ENCODE results near the gene GPR15. TPM values are rescaled to one million over a fixed set of nuclear protein-coding genes. Genes with fewer than 3 reads are reported as not detected.
"Not testable (repeated sequence)": the region's sequence is repeated elsewhere in the genome, so short reads cannot be mapped to it uniquely, and the experiment has no call there.

The GPR15 gene
- total RNA-seq, 1 donor from 2014 or later, result 2.5 TPM

GRCh38 chr3:98554580-98554979, 22.8 kb downstream of the GPR15 start:
- H3K4me1 ChIP-seq, result no peaks in the 10 kb centered on the region
- DNase-seq, result no peak
- no peak overlapping the region for H3K27ac ChIP-seq
- H3K9me3 ChIP-seq, result no peaks in the 10 kb centered on the region
- peaks cover 4% of the 10 kb centered on the region for H3K27me3 ChIP-seq
- intact Hi-C loops (cut with DNase I), result no loop called here
- no peak for ATAC-seq
- no peaks in the 10 kb centered on the region for H3K36me3 ChIP-seq
- H3K4me3 ChIP-seq, result no peak overlapping the region
- TF ChIP-seq CTCF (IDR thresholded peaks at IDR 0.05), result no peak

- ATAC-seq, result no peak
- TF ChIP-seq CTCF (IDR thresholded peaks at IDR 0.05), result no peak
- DNase-seq, result no peak
- Histone ChIP-seq H3K27ac (no peak overlapping the region), H3K9me3 (no peaks in the 10 kb centered on the region), H3K36me3 (no peaks in the 10 kb centered on the region), H3K27me3 (peaks cover 4% of the 10 kb centered on the region), H3K4me3 (no peak overlapping the region), H3K4me1 (no peaks in the 10 kb centered on the region)
- intact Hi-C loops (cut with DNase I), result no loop called here
Observed at GRCh38 chr3:98555025-98555379, 23.2 kb downstream of the GPR15 start.

- DNase-seq (no peak), ATAC-seq (no peak)
- no peaks in the 10 kb centered on the region for H3K36me3 ChIP-seq
- no peaks in the 10 kb centered on the region for H3K4me1 ChIP-seq
- intact Hi-C loops (cut with DNase I), result no loop called here
- no peak overlapping the region for H3K27ac ChIP-seq
- no peaks in the 10 kb centered on the region for H3K9me3 ChIP-seq
- no peak overlapping the region for H3K4me3 ChIP-seq
- no peak for TF ChIP-seq CTCF (IDR thresholded peaks at IDR 0.05)
- H3K27me3 ChIP-seq, result peaks cover 4% of the 10 kb centered on the region
Observed at GRCh38 chr3:98556164-98557130, 24.7 kb downstream of the GPR15 start.

GRCh38 chr3:98557324-98558010, 25.7 kb downstream of the GPR15 start:
- intact Hi-C loops (cut with DNase I), result no loop called here
- Histone ChIP-seq H3K27ac (no peak overlapping the region), H3K36me3 (no peaks in the 10 kb centered on the region), H3K9me3 (no peaks in the 10 kb centered on the region), H3K4me1 (no peaks in the 10 kb centered on the region), H3K4me3 (no peak overlapping the region), H3K27me3 (peaks cover 4% of the 10 kb centered on the region)
- ATAC-seq, result no peak
- no peak for DNase-seq
- no peak for TF ChIP-seq CTCF (IDR thresholded peaks at IDR 0.05)

- H3K4me3 ChIP-seq, result no peak overlapping the region
- H3K36me3 ChIP-seq, result no peaks in the 10 kb centered on the region
- intact Hi-C loops (cut with DNase I), result no loop called here
- H3K27ac ChIP-seq, result no peak overlapping the region
- H3K9me3 ChIP-seq, result no peaks in the 10 kb centered on the region
- TF ChIP-seq CTCF (IDR thresholded peaks at IDR 0.05), result no peak
- ATAC-seq, result no peak
- H3K27me3 ChIP-seq, result peaks cover 4% of the 10 kb centered on the region
- H3K4me1 ChIP-seq, result no peaks in the 10 kb centered on the region
- no peak for DNase-seq
Observed at GRCh38 chr3:98558100-98558827, 26.5 kb downstream of the GPR15 start.

GRCh38 chr3:98559769-98560168, 28.0 kb downstream of the GPR15 start:
- ATAC-seq; H3K27ac ChIP-seq; H3K36me3 ChIP-seq; H3K4me1 ChIP-seq; H3K4me3 ChIP-seq; H3K27me3 ChIP-seq; H3K9me3 ChIP-seq; intact Hi-C loops (cut with DNase I); DNase-seq: not testable (repeated sequence)
